Panc1 (cell line): ENCODE data around the gene UGT1A1. TPM values are rescaled to one million over a fixed set of nuclear protein-coding genes. Genes with fewer than 3 reads are reported as not detected.

Experiments used
- ATAC-seq: fragments of 200-7000 bp; cut with Tn5 transposase; 2 replicates; pipeline ENCODE4 v1.9.1; 2020; ENCODE audit warnings: mild to moderate bottlenecking, moderate library complexity
- Bru-seq: library from RNA; stranded (reverse); fragments of 400-500 nt; gene quantifications from one replicate; lab custom pipeline; 2021; lab: Mats Ljungman, UMichigan
- BruChase-seq, 2 experiments: library from RNA; stranded (reverse); fragments of 400-500 nt; gene quantifications; one replicate each; lab custom pipeline; 2021; lab: Mats Ljungman, UMichigan
- BruUV-seq: library from RNA; stranded (reverse); fragments of 400-500 nt; replicated peaks from 2 replicates; lab custom pipeline; 2021; lab: Mats Ljungman, UMichigan
- CTCF ChIA-PET: fragments of 300-600 bp; sonication (Branson Sonifier 250); formaldehyde crosslinking; loops from one replicate; lab custom pipeline; 2022; ENCODE audit warnings: antibody characterized with exemption; lab: Charles Lee
- POLR2A ChIA-PET: fragments of 300-600 bp; sonication (Branson Sonifier 250); formaldehyde crosslinking; loops from one replicate; lab custom pipeline; 2022; ENCODE audit warnings: antibody characterized with exemption; lab: Charles Lee
- DNase-seq: peaks from one replicate; pipeline ENCODE4 v3.0.0-alpha.2; 2010; ENCODE audit warnings: low read depth, low spot score
- H3K27ac ChIP-seq: 2 replicates; pipeline ENCODE4 v1.5.1; 2011; ENCODE audit warnings: mild to moderate bottlenecking, low read length, inconsistent platforms
- H3K27me3 ChIP-seq: fragments of 200-500 bp; sonication (Bioruptor generic); 2 replicates; pipeline ENCODE4 v1.6.0; 2014; ENCODE audit warnings: low read length, inconsistent platforms; ENCODE audit not compliant: control insufficient read depth, insufficient read depth
- H3K36me3 ChIP-seq: fragments of 200-500 bp; sonication (Bioruptor generic); 2 replicates; pipeline ENCODE4 v1.5.1; 2014; ENCODE audit warnings: inconsistent platforms, mild to moderate bottlenecking, low read length, moderate library complexity; ENCODE audit not compliant: control insufficient read depth, insufficient read depth
- H3K4me1 ChIP-seq: 2 replicates; pipeline ENCODE4 v1.5.1; 2011; ENCODE audit warnings: inconsistent platforms, mild to moderate bottlenecking, low read length, moderate library complexity; ENCODE audit not compliant: control insufficient read depth, insufficient read depth
- H3K4me3 ChIP-seq, 2 experiments: 2 replicates each; pipeline ENCODE4 v1.5.1; 2011 to 2012; ENCODE audit warnings: low read depth in 2 of 2, low read length in 2 of 2, mild to moderate bottlenecking in 2 of 2, inconsistent platforms in 1 of 2, moderate library complexity in 1 of 2
- H3K9me3 ChIP-seq: fragments of 200-500 bp; sonication (Bioruptor generic); 2 replicates; pipeline ENCODE4 v1.5.1; 2014; ENCODE audit warnings: low read depth, mild to moderate bottlenecking, inconsistent platforms, low read length, moderate library complexity; ENCODE audit not compliant: control insufficient read depth, insufficient read depth
- POLR2AphosphoS5 ChIP-seq: IDR thresholded peaks from 2 replicates; pipeline ENCODE4 v1.6.1; 2012; ENCODE audit warnings: mild to moderate bottlenecking, low read depth, low read length, moderate library complexity
- SIN3A ChIP-seq: IDR thresholded peaks from 2 replicates; pipeline ENCODE4 v1.6.1; 2012; ENCODE audit warnings: low read depth, mild to moderate bottlenecking, low read length, moderate library complexity, borderline replicate concordance; ENCODE audit not compliant: insufficient read depth
- TCF7L2 ChIP-seq: IDR thresholded peaks from 2 replicates; pipeline ENCODE4 v1.6.1; 2011; ENCODE audit warnings: mild to moderate bottlenecking, low read depth, low read length, inconsistent platforms
- in situ Hi-C: cut with HindIII; loops from 2 replicates; pipeline ENCODE4 v1.10.0; 2016; ENCODE audit warnings: low sequenced_read_pairs, low pct_unique_long_range_greater_than_20kb
- intact Hi-C: fragments of 100-400 bp; cut with micrococcal nuclease; formaldehyde crosslinking; loops from one replicate; pipeline ENCODE4 v1.10.0; 2022; ENCODE audit not compliant: unreplicated experiment
- long read RNA-seq: library from polyadenylated mRNA; unstranded; transcript quantifications from one replicate; pipeline ENCODE4 v2.0.0, GENCODE V29; 2021; ENCODE audit not compliant: unreplicated experiment
- polyA plus RNA-seq: library from polyadenylated mRNA; unstranded; fragments of >200 nt; gene quantifications from one replicate; pipeline ENCODE4 v1.2.1, GENCODE V29; 2012; ENCODE audit warnings: missing spikeins; ENCODE audit not compliant: insufficient read length
- total RNA-seq: library from RNA; stranded (reverse); gene quantifications from one replicate; pipeline ENCODE4 v1.2.1, GENCODE V29; 2021; ENCODE audit not compliant: unreplicated experiment
- TF ChIP-seq, protein P1 (sequence below), 2 experiments: IDR thresholded peaks; 2 replicates each; pipeline ENCODE4 v1.6.1; 2011 to 2012; ENCODE audit warnings: low read depth in 2 of 2, control low read depth in 1 of 2, low read length in 1 of 2, mild to moderate bottlenecking in 1 of 2, moderate library complexity in 1 of 2; ENCODE audit not compliant: insufficient read depth in 1 of 2
- TF ChIP-seq, protein P2 (sequence below): fragments of 450-650 bp; IDR thresholded peaks from 2 replicates; pipeline ENCODE4 v1.5.1; 2017; ENCODE audit warnings: mild to moderate bottlenecking

Gene UGT1A1
- total RNA-seq: not detected
- polyA plus RNA-seq: 0.11 TPM
- Bru-seq, nascent RNA: not detected
- BruChase-seq, experiment 1, labeled RNA remaining after a 2-hour chase: not detected
- BruChase-seq, experiment 2, labeled RNA remaining after a 6-hour chase: not detected
- long read RNA-seq: 0 reads

DNA sequence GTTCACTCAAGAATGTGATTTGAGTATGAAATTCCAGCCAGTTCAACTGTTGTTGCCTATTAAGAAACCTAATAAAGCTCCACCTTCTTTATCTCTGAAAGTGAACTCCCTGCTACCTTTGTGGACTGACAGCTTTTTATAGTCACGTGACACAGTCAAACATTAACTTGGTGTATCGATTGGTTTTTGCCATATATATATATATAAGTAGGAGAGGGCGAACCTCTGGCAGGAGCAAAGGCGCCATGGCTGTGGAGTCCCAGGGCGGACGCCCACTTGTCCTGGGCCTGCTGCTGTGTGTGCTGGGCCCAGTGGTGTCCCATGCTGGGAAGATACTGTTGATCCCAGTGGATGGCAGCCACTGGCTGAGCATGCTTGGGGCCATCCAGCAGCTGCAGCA, at the start of gene UGT1A1:
UGT1A1 (plus strand) TSS at position 228 of the 400 bp plus-strand sequence; CDS start at position 246, 18 bp downstream.
- H3K36me3 ChIP-seq: no peaks in the 10 kb centered on the region
- no peaks in the 10 kb centered on the region for H3K4me1 ChIP-seq
- no peak within 1 kb of the TSS for H3K4me3 ChIP-seq
- no peak within 1 kb of the TSS for H3K27ac ChIP-seq
- H3K9me3 ChIP-seq: no peaks in the 10 kb centered on the region
- peaks cover 4% of the 10 kb centered on the region; the same call in 1 of the 2 replicates for H3K27me3 ChIP-seq
- intact Hi-C loops: no loop called here
- ChIA-PET CTCF (no interaction called here), POLR2A (no interaction called here)
- TF ChIP-seq, protein P1, sequence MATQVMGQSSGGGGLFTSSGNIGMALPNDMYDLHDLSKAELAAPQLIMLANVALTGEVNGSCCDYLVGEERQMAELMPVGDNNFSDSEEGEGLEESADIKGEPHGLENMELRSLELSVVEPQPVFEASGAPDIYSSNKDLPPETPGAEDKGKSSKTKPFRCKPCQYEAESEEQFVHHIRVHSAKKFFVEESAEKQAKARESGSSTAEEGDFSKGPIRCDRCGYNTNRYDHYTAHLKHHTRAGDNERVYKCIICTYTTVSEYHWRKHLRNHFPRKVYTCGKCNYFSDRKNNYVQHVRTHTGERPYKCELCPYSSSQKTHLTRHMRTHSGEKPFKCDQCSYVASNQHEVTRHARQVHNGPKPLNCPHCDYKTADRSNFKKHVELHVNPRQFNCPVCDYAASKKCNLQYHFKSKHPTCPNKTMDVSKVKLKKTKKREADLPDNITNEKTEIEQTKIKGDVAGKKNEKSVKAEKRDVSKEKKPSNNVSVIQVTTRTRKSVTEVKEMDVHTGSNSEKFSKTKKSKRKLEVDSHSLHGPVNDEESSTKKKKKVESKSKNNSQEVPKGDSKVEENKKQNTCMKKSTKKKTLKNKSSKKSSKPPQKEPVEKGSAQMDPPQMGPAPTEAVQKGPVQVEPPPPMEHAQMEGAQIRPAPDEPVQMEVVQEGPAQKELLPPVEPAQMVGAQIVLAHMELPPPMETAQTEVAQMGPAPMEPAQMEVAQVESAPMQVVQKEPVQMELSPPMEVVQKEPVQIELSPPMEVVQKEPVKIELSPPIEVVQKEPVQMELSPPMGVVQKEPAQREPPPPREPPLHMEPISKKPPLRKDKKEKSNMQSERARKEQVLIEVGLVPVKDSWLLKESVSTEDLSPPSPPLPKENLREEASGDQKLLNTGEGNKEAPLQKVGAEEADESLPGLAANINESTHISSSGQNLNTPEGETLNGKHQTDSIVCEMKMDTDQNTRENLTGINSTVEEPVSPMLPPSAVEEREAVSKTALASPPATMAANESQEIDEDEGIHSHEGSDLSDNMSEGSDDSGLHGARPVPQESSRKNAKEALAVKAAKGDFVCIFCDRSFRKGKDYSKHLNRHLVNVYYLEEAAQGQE (IDR thresholded peaks at IDR 0.05; ENCODE audit: insufficient read depth in 1 of 2, low read depth in 2 of 2, low read length in 1 of 2): no peak
- no peak for TF ChIP-seq SIN3A
- TF ChIP-seq, protein P2, sequence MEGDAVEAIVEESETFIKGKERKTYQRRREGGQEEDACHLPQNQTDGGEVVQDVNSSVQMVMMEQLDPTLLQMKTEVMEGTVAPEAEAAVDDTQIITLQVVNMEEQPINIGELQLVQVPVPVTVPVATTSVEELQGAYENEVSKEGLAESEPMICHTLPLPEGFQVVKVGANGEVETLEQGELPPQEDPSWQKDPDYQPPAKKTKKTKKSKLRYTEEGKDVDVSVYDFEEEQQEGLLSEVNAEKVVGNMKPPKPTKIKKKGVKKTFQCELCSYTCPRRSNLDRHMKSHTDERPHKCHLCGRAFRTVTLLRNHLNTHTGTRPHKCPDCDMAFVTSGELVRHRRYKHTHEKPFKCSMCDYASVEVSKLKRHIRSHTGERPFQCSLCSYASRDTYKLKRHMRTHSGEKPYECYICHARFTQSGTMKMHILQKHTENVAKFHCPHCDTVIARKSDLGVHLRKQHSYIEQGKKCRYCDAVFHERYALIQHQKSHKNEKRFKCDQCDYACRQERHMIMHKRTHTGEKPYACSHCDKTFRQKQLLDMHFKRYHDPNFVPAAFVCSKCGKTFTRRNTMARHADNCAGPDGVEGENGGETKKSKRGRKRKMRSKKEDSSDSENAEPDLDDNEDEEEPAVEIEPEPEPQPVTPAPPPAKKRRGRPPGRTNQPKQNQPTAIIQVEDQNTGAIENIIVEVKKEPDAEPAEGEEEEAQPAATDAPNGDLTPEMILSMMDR: no peak
- no peak for TF ChIP-seq TCF7L2
- no peak for TF ChIP-seq POLR2AphosphoS5
- in situ Hi-C loops: no loop called here
- no peak for DNase-seq
- ATAC-seq: no peak
- BruUV-seq: no TSS peak

DNA sequence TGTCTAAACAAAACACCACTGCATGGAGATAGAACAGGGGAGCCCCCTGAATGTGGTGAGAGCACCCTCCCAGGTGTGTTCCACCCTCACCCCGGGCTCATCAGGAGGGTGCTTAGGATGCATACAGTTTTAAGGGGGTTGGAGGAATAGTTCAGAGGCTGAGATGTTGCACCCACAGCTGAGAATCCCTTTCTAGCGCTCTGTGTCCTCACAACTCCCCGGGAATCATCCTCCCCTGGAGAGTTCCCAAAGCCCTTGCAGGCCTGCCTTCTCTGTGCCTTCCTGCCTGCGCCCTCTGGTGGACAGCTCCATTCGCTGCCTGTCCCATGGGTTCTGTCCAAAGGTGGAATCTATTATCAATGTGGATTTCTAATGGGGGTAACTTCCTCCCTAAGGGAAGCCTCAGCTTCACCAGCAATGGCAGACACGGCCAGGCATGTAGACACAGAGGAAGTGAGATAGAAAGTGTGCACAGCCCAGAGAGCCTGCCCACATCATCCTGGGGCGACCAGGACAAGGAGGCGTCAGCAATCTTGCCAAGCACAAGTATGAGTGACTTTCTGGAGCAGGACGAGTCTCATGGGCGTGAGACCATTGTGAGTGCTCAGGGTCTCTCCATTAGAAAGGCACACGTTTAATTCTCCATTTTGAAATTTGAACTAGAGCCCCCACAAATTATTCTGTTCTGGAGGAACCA, 48.6 kb upstream of the UGT1A1 start:
- TF ChIP-seq TCF7L2 (no peak), SIN3A (no peak), POLR2AphosphoS5 (no peak)
- TF ChIP-seq, protein P1 (IDR thresholded peaks at IDR 0.05; ENCODE audit: insufficient read depth in 1 of 2, low read depth in 2 of 2, low read length in 1 of 2): 0 out of 4 replicates have a peak, but pooled peaks of 1 of the 2 experiments have one; percentile 57
- TF ChIP-seq, protein P2: peak; percentile 94
- peaks cover 3% of the 10 kb centered on the region for H3K4me1 ChIP-seq
- POLR2A ChIA-PET: no interaction called here
- no peaks in the 10 kb centered on the region for H3K27me3 ChIP-seq
- H3K36me3 ChIP-seq: no peaks in the 10 kb centered on the region
- intact Hi-C loops: no loop called here
- in situ Hi-C loops: no loop called here
- no TSS peak for BruUV-seq
- no peak overlapping the region for H3K4me3 ChIP-seq
- H3K27ac ChIP-seq: peak overlapping the region; percentile 24; the same call in 1 of the 2 replicates
- ATAC-seq (peak; percentile 93), DNase-seq (peak; percentile 20)
- H3K9me3 ChIP-seq: no peaks in the 10 kb centered on the region
- CTCF ChIA-PET: interaction anchor here (0.7 to 0.9 kb wide), 2 partner anchors 10 to 357 kb away, joined by 3 to 4 read pairs; partner anchors contain the start of gene DGKD
